Ishikawa (cell line): ENCODE measurements around the gene FAM120A.

Experiments
- CEBPB ChIP-seq: IDR thresholded peaks from 2 replicates; pipeline ENCODE4 v1.6.1; 2012
- CREB1 ChIP-seq: IDR thresholded peaks from 2 replicates; pipeline ENCODE4 v1.6.1; 2012; ENCODE audit warnings: low read depth
- EGR1 ChIP-seq: IDR thresholded peaks from 2 replicates; pipeline ENCODE4 v1.6.1; 2012
- EP300 ChIP-seq: IDR thresholded peaks from 2 replicates; pipeline ENCODE4 v1.6.1; 2012; ENCODE audit warnings: borderline replicate concordance
- FOXM1 ChIP-seq: IDR thresholded peaks from 2 replicates; pipeline ENCODE4 v1.6.1; 2012; ENCODE audit warnings: low read depth, borderline replicate concordance
- MAX ChIP-seq: IDR thresholded peaks from 2 replicates; pipeline ENCODE4 v1.6.1; 2012
- NFIC ChIP-seq: IDR thresholded peaks from 2 replicates; pipeline ENCODE4 v1.6.1; 2012
- RAD21 ChIP-seq: IDR thresholded peaks from 2 replicates; pipeline ENCODE4 v1.6.1; 2012; ENCODE audit warnings: low read depth
- REST ChIP-seq: IDR thresholded peaks from 2 replicates; pipeline ENCODE4 v1.6.1; 2012; ENCODE audit warnings: low read depth, mild to moderate bottlenecking
- TAF1 ChIP-seq: IDR thresholded peaks from 2 replicates; pipeline ENCODE4 v1.6.1; 2012; ENCODE audit warnings: low read depth, mild to moderate bottlenecking
- TCF12 ChIP-seq: IDR thresholded peaks from 2 replicates; pipeline ENCODE4 v1.6.1; 2012; ENCODE audit warnings: low read depth
- TEAD4 ChIP-seq: IDR thresholded peaks from 2 replicates; pipeline ENCODE4 v1.6.1; 2012
- USF1 ChIP-seq: IDR thresholded peaks from 2 replicates; pipeline ENCODE4 v1.6.1; 2012
- YY1 ChIP-seq: IDR thresholded peaks from 2 replicates; pipeline ENCODE4 v1.6.1; 2012; ENCODE audit warnings: low read depth
- ZBTB7A ChIP-seq: IDR thresholded peaks from 2 replicates; pipeline ENCODE4 v1.6.1; 2012; ENCODE audit warnings: low read depth

FAM120A gene

GRCh38 chr9:93593144-93593658, 141.7 kb downstream of the FAM120A start:
- TF ChIP-seq TEAD4: no peak
- no peak for TF ChIP-seq CEBPB
- TF ChIP-seq USF1: no peak
- TF ChIP-seq TAF1: no peak
- TF ChIP-seq NFIC: no peak
- no peak for TF ChIP-seq EP300
- TF ChIP-seq YY1: no peak
- TF ChIP-seq CREB1: no peak
- TF ChIP-seq MAX: no peak
- no peak for TF ChIP-seq FOXM1
- no peak for TF ChIP-seq TCF12
- TF ChIP-seq REST: no peak
- TF ChIP-seq EGR1: no peak
- TF ChIP-seq ZBTB7A: no peak
- TF ChIP-seq RAD21: no peak

- TF ChIP-seq TEAD4 (0 out of 2 replicates have a peak, but pooled peaks have one; percentile 10), MAX (peak; percentile 44), RAD21 (no peak), ZBTB7A (peak; percentile 43; the same call in 1 of the 2 replicates)
These were observed 142.7 kb downstream of the FAM120A start for GRCh38 chr9:93594041-93594756.

- no peak for TF ChIP-seq FOXM1
- TF ChIP-seq RAD21: no peak
- TF ChIP-seq EGR1: no peak
- no peak for TF ChIP-seq USF1
- no peak for TF ChIP-seq TEAD4
- TF ChIP-seq YY1: no peak
- no peak for TF ChIP-seq TCF12
- no peak for TF ChIP-seq CREB1
- TF ChIP-seq MAX: no peak
- no peak for TF ChIP-seq CEBPB
- no peak for TF ChIP-seq REST
- TF ChIP-seq TAF1: no peak
- no peak for TF ChIP-seq NFIC
- TF ChIP-seq EP300: no peak
- TF ChIP-seq ZBTB7A: no peak
These were observed 144.0 kb downstream of the FAM120A start for GRCh38 chr9:93595461-93595860.

- TF ChIP-seq TEAD4 (no peak), TAF1 (no peak), RAD21 (no peak), YY1 (no peak), EGR1 (no peak), REST (no peak), TCF12 (no peak), FOXM1 (no peak), MAX (no peak), NFIC (no peak), CREB1 (no peak), USF1 (no peak)
These were observed 144.4 kb downstream of the FAM120A start for GRCh38 chr9:93595861-93596365.
